Cardiac atrium fibroblast (primary cell): ENCODE results near the gene CEP164. TPM values are rescaled to one million over a fixed set of nuclear protein-coding genes. Genes with fewer than 3 reads are reported as not detected.

Source experiments
- total RNA-seq: library from RNA; depleted of rRNA; stranded (reverse); fragments of >200 nt; gene quantifications from 2 replicates; pipeline ENCODE4 v1.2.3, GENCODE V29; 2015

Gene CEP164
- 22.7 and 29.1 TPM in 2 replicates for total RNA-seq

GRCh38 chr11:117327567-117328374, at the start of gene CEP164:
CEP164 (plus strand) TSS chr11:117327854; CDS start chr11:117338587, 10,733 bp downstream.

DNA sequence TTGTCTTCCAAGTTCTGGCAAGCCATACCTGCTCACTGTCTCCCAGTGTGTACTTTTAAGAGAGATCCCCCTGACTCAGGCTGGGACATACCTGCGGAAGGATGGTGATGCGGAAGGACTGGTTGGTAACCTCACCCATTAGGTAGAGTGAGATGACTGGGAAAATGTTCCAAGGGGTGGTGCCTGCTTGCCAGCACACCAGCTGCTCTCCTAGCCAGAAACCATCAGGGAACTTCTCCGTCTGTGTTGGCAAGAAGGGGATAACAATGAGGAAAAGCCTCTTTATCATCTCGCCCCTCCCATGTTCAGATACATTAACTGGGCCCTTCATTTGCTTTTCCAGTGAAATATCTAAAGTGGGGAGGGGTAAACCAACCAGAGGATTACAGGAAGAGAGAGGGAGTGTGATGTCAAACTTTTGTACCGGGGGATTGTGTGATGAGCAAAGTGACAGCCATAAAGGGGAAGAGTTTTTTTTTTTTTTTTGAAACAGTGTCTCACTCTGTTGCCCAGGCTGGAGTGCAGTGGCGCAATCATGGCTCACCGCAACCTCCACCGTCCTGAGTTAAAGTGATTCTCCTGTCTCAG, 36.8 kb upstream of the CEP164 start, which contains the start of gene BACE1-AS:
Gene BACE1-AS (plus strand): TSS at position 538 of the 588 bp plus-strand sequence.

DNA sequence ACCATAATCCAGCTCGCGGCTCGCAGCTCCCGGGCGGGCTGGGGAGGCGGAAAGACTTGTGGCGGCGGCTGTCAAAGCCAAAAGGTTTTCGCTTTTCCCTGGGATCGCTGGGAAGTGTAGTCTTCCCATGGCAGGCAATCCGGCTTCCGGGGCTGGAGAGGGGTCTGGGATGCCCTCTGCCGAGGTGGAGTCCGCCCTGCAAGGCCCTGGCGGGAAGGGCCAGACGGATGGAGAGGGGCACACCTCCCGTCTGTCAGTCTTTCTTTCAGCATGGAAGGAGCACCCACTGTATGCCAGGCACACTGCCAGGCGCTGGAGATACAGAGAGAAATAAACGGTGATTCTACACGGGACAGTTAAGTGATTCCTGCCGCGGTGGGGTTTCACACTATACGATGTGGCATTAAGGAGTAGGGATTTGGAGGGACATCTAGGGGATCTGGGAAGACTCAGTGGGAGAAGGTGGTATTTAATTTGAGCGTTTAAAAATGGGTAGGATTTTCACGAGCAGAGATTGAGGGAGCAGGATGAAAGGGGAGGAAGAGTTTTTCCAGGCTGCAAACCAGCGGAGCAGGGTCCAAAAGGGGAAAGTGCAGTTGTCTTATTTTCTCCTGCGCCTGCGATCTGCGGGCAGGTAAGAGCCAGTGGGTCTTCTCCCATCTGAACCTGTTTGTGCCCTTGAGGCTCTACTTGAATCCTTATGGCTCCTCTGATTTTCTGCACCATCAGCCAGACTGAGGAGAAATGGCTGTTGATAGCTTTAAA, 11.3 kb upstream of the CEP164 start, which contains the start of gene BACE1:
Gene BACE1 (minus strand): TSS at position 60 of the 765 bp plus-strand sequence. CDS start 461 bp downstream, outside the sequence.

Other genes starting within 250 kb of the CEP164 start
- 16.7 and 19.1 TPM in 2 replicates for gene SIK3, start 229.4 kb upstream of the CEP164 start, total RNA-seq
- 73.1 and 83.8 TPM in 2 replicates for gene PAFAH1B2, start 183.6 kb upstream of the CEP164 start, total RNA-seq
- 38.2 and 53.3 TPM in 2 replicates for gene SIDT2, start 149.1 kb upstream of the CEP164 start, total RNA-seq
- 1,967 and 3,420 TPM in 2 replicates for gene TAGLN, start 128.5 kb upstream of the CEP164 start, total RNA-seq
- gene PCSK7, start 95.8 kb upstream of the CEP164 start, total RNA-seq: 47.5 and 56.1 TPM in 2 replicates
- 7.2 and 11.7 TPM in 2 replicates for gene RNF214, start 95.2 kb upstream of the CEP164 start, total RNA-seq
- gene BACE1-AS, start 36.5 kb upstream of the CEP164 start, total RNA-seq: 2.8 and 4.2 TPM in 2 replicates
- gene BACE1, start 11.6 kb upstream of the CEP164 start, total RNA-seq: 32.9 and 33.9 TPM in 2 replicates